D721Med (cell line): ENCODE results near the gene FOCAD.

Experiments
- DNase-seq: peaks from one replicate; pipeline ENCODE4 v3.0.0; 2011; ENCODE audit warnings: low spot score; ENCODE audit not compliant: insufficient read length
- FAIRE-seq: peaks from 2 replicates; lab custom pipeline; 2011; peaks lifted over from hg19 to GRCh38; lab: Jason Lieb, UNC
- CTCF ChIP-seq: IDR thresholded peaks from 2 replicates; pipeline ENCODE4 v1.5.1; 2012; ENCODE audit warnings: mild to moderate bottlenecking, control low read depth; ENCODE audit not compliant: insufficient read depth; ENCODE audit errors: missing control alignments

The FOCAD gene

GRCh38 chr9:21001581-21001980 lies 317.5 kb downstream of the FOCAD start:
- no peak for DNase-seq
- no peak for FAIRE-seq
- no peak for TF ChIP-seq CTCF

GRCh38 chr9:21002040-21002439 lies 318.0 kb downstream of the FOCAD start:
- TF ChIP-seq CTCF: no peak
- DNase-seq (no peak), FAIRE-seq (no peak)

- FAIRE-seq (no peak), DNase-seq (no peak)
- TF ChIP-seq CTCF: no peak
These were observed 331.2 kb downstream of the FOCAD start for GRCh38 chr9:21015129-21015815.

- TF ChIP-seq CTCF: no peak
- no peak for DNase-seq
- no peak for FAIRE-seq
These were observed 331.9 kb downstream of the FOCAD start for GRCh38 chr9:21015995-21016394.

- TF ChIP-seq CTCF: no peak
- DNase-seq: no peak
- no peak for FAIRE-seq
These were observed 332.8 kb downstream of the FOCAD start for GRCh38 chr9:21016701-21017491.

GRCh38 chr9:21018177-21018576 lies 334.1 kb downstream of the FOCAD start:
- DNase-seq (no peak), FAIRE-seq (no peak)
- no peak for TF ChIP-seq CTCF

GRCh38 chr9:21023861-21024260 lies 339.8 kb downstream of the FOCAD start:
- no peak for DNase-seq
- no peak for FAIRE-seq
- no peak for TF ChIP-seq CTCF
